Stomach (tissue), 9 donors: ENCODE data around the gene DDX6. TPM values are rescaled to one million over a fixed set of nuclear protein-coding genes. Genes with fewer than 3 reads are reported as not detected.
"Not testable (repeated sequence)": the region's sequence is repeated elsewhere in the genome, so short reads cannot be mapped to it uniquely, and the experiment has no call there.

Experiments
- DNase-seq, 2 donors: peaks; one replicate each; pipeline versions ENCODE4 v3.0.0 to v3.0.0-alpha.2; 2013 to 2019
- H3K27ac ChIP-seq, 5 donors: fragments of 200-600 bp in 4 of 5; sonication (generic) in 4 of 5; one replicate each; pipeline ENCODE4 v1.5.1; 2013 to 2019; ENCODE audit warnings: mild to moderate bottlenecking in 1 of 5, moderate library complexity in 1 of 5
- H3K27me3 ChIP-seq, 3 donors: fragments of 200-600 bp; sonication (generic); one replicate each; pipeline ENCODE4 v1.5.1; 2017 to 2019; ENCODE audit warnings: mixed run types in 1 of 3
- H3K36me3 ChIP-seq, 4 donors: fragments of 200-600 bp; sonication (generic); 1 replicate in 3 of 4; 2 replicates in 1 of 4; pipeline ENCODE4 v1.5.1; 2016 to 2019
- H3K4me1 ChIP-seq, 4 donors: fragments of 200-600 bp; sonication (generic); one replicate each; pipeline ENCODE4 v1.5.1; 2016 to 2019
- H3K4me3 ChIP-seq, 4 donors: fragments of 200-600 bp; sonication (generic) in 3 of 4; one replicate each; pipeline ENCODE4 v1.5.1; 2016 to 2019; ENCODE audit warnings: mild to moderate bottlenecking in 1 of 4
- H3K9me3 ChIP-seq, 4 donors: fragments of 200-600 bp; sonication (generic); one replicate each; pipeline ENCODE4 v1.5.1; 2016 to 2019
- EP300 ChIP-seq: sonication (generic); formaldehyde crosslinking; IDR thresholded peaks from one replicate; pipeline ENCODE4 v1.6.1; 2017; ENCODE audit warnings: antibody characterized with exemption
- POLR2A ChIP-seq, 4 donors: fragments of 450-650 bp; IDR thresholded peaks; one replicate each; pipeline ENCODE4 v1.6.1; 2016; ENCODE audit warnings: antibody characterized with exemption in 4 of 4, control low read depth in 2 of 4, mild to moderate bottlenecking in 1 of 4, moderate library complexity in 1 of 4
- POLR2AphosphoS5 ChIP-seq, 3 donors: sonication (generic); formaldehyde crosslinking; IDR thresholded peaks; one replicate each; pipeline ENCODE4 v1.6.1; 2016; ENCODE audit warnings: antibody characterized with exemption in 3 of 3
- WGBS, 5 donors: extraction: QIAGEN DNeasy Blood & Tissue Kit in 3 of 5; methylation state at CpG; one replicate each; pipeline versions ENCODE4 v1.1.5 to v1.1.7; 2013 to 2018; 5-methylcytosine and 5-hydroxymethylcytosine counted together
- intact Hi-C: fragments of 100-400 bp; cut with DNase I; formaldehyde crosslinking; loops from one replicate; pipeline ENCODE4 v1.15.1; 2023; ENCODE audit warnings: low total_unique reads
- polyA plus RNA-seq, 3 donors: library from polyadenylated mRNA; stranded (reverse); fragments of 200-250 nt; gene quantifications; one replicate each; pipeline ENCODE4 v1.2.3, GENCODE V29; 2013
- total RNA-seq, 5 donors: library from RNA; depleted of rRNA; stranded (reverse); fragments of >200 nt; gene quantifications; one replicate each; pipeline versions ENCODE4 v1.1.0 to v1.2.3, GENCODE V29; 2014 to 2016
- TF ChIP-seq, protein P1 (sequence below), 7 experiments: fragments of 450-650 bp in 4 of 7; fragments of 200-600 bp in 3 of 7; sonication (generic) in 3 of 7; IDR thresholded peaks; one replicate each; pipeline ENCODE4 v1.5.1; 2016 to 2019; ENCODE audit warnings: antibody characterized with exemption in 7 of 7, control low read depth in 2 of 7, mild to moderate bottlenecking in 1 of 7
- donor health status: healthy with polysubstance abuse.
- donor health status: Bipolar disorder and iron deficiency.
- donor health status: healthy.

DDX6 gene
- total and polyA plus RNA-seq, 8 donors: 17.1 to 203 (median 25.0) TPM

- H3K27me3 ChIP-seq, H3K9me3 ChIP-seq, DNase-seq, intact Hi-C loops, H3K4me3 ChIP-seq, H3K36me3 ChIP-seq, H3K27ac ChIP-seq: not testable (repeated sequence)
- WGBS, 5 donors: 55 to 85% (median 81%) methylated on average over 8 to 13 of the region's 13 CpGs
- H3K4me1 ChIP-seq: peaks cover 0 to 10% (median 8%) of the 10 kb centered on the region in 4 donors
These were observed 70.9 kb downstream of the DDX6 start for GRCh38 chr11:118720078-118720477.

DNA sequence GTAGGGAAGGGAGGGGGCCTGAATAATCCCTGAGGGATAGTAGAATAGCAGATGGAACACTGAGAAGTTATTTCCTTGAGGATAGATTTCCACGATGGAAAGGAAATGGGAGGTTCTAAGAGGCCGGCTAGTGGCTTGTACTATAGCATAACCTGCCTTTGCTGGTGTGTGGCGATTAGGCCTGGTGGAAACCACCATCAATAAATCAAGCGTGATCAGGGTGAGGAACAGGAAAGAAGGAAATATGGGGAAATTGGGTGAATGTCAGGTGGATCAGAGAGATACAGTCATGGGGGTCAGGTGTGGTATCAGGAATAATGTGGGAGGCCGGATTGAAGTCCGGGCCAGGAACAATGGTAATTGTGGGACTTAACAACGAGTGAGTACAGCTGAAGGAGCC, 72.4 kb downstream of the DDX6 start:
- H3K27me3 ChIP-seq, H3K36me3 ChIP-seq, H3K4me3 ChIP-seq, intact Hi-C loops, H3K27ac ChIP-seq, DNase-seq, H3K9me3 ChIP-seq: not testable (repeated sequence)
- 72 to 82% (median 75%) methylated on average over 7 of the region's 7 CpGs for WGBS, 5 donors
- peaks cover 0 to 12% (median 8%) of the 10 kb centered on the region in 4 donors for H3K4me1 ChIP-seq

DNA sequence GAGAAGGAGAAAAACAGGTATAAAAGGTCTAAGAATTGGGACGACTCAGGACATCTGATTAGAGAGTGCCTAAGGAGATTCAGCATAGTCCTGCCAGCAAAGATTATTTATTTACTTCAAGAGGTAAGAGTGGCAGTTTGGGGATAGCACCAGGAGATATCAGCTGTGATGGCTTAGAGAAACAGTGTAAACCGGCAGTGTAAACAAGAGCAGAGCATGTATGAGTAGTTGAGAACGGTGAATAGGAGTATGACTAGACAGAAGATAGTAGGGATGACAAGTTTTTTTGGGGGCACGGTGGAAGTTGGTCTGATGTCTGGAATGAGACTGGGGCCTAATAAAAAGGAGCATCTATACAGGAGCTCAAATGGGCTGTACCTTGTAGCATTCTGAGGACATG, 73.2 kb downstream of the DDX6 start:
- H3K27me3 ChIP-seq, H3K27ac ChIP-seq, H3K9me3 ChIP-seq, H3K4me3 ChIP-seq, DNase-seq, intact Hi-C loops, H3K36me3 ChIP-seq: not testable (repeated sequence)
- H3K4me1 ChIP-seq: peaks cover 0 to 12% (median 8%) of the 10 kb centered on the region in 4 donors
- WGBS, 5 donors: 62 to 79% (median 77%) methylated on average over 3 to 4 of the region's 4 CpGs

DNA sequence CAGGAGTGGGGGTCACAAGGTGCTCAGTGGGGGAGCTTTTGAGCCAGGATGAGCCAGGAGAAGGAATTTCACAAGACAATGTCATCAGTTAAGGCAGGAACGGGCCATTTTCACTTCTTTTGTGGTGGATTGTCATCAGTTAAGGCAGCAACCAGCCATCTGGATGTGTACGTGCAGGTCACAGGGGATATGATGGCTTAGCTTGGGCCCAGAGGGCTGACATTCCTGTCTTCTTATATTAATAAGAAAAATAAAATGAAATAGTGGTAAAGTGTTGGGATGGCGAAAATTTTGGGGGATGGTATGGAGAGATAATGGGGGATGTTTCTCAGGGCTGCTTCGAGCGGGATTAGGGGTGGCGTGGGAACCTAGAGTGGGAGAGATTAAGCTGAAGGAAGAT, 73.7 kb downstream of the DDX6 start:
- peaks cover 0 to 12% (median 8%) of the 10 kb centered on the region in 4 donors for H3K4me1 ChIP-seq
- H3K27me3 ChIP-seq, intact Hi-C loops, H3K36me3 ChIP-seq, DNase-seq, H3K27ac ChIP-seq, H3K4me3 ChIP-seq, H3K9me3 ChIP-seq: not testable (repeated sequence)
- WGBS, 5 donors: 92 to 95% (median 94%) methylated on average over 6 of the region's 6 CpGs

DNA sequence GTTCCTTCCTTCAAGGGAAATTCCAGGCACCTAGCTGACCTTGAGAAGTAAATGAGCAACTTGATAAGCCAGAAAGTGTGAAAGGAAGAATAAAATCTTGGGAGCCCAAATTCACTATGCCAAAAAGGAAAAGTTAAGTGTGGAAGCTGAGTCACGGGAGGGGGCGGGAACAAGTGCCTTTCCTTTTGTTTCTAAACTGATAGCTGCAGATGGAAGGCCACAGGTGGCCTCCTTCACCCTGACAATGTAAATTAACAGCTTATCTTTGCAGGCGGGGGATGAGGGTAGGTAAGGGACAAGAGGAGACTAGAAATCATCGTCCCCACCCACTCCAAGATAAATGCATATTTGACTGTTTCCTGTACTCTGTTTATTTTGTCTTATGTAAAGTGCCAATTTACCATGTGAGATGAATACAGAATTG, 75.1 kb downstream of the DDX6 start:
- peaks cover 0 to 12% (median 8%) of the 10 kb centered on the region in 4 donors for H3K4me1 ChIP-seq
- TF ChIP-seq EP300 (no peak), POLR2A (IDR thresholded peaks at IDR 0.05) (no peak), POLR2AphosphoS5 (IDR thresholded peaks at IDR 0.05) (no peak)
- TF ChIP-seq, protein P1, sequence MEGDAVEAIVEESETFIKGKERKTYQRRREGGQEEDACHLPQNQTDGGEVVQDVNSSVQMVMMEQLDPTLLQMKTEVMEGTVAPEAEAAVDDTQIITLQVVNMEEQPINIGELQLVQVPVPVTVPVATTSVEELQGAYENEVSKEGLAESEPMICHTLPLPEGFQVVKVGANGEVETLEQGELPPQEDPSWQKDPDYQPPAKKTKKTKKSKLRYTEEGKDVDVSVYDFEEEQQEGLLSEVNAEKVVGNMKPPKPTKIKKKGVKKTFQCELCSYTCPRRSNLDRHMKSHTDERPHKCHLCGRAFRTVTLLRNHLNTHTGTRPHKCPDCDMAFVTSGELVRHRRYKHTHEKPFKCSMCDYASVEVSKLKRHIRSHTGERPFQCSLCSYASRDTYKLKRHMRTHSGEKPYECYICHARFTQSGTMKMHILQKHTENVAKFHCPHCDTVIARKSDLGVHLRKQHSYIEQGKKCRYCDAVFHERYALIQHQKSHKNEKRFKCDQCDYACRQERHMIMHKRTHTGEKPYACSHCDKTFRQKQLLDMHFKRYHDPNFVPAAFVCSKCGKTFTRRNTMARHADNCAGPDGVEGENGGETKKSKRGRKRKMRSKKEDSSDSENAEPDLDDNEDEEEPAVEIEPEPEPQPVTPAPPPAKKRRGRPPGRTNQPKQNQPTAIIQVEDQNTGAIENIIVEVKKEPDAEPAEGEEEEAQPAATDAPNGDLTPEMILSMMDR (IDR thresholded peaks at IDR 0.05): no peak
- H3K9me3 ChIP-seq: no peaks in the 10 kb centered on the region
- peak overlapping the region in 3 of 5 donors; percentile 33 to 56 (median 34) for H3K27ac ChIP-seq
- no peaks in the 10 kb centered on the region for H3K36me3 ChIP-seq
- intact Hi-C loops: no loop called here
- peak in 1 of 2 donors; percentile 40 for DNase-seq
- 26 to 36% (median 27%) methylated on average over 4 of the region's 4 CpGs for WGBS, 5 donors
- H3K4me3 ChIP-seq: no peak overlapping the region
- no peaks in the 10 kb centered on the region for H3K27me3 ChIP-seq

GRCh38 chr11:118715245-118715831, 75.6 kb downstream of the DDX6 start:
- TF ChIP-seq POLR2AphosphoS5 (IDR thresholded peaks at IDR 0.05): no peak
- no peak for TF ChIP-seq POLR2A (IDR thresholded peaks at IDR 0.05)
- TF ChIP-seq, protein P1 (IDR thresholded peaks at IDR 0.05): no peak
- TF ChIP-seq EP300: no peak
- no peaks in the 10 kb centered on the region for H3K36me3 ChIP-seq
- 65 to 81% (median 71%) methylated on average over 5 of the region's 5 CpGs for WGBS, 5 donors
- intact Hi-C loops: no loop called here
- no peak for DNase-seq
- no peaks in the 10 kb centered on the region for H3K9me3 ChIP-seq
- H3K4me3 ChIP-seq: no peak overlapping the region
- H3K27ac ChIP-seq: peak overlapping the region in 3 of 5 donors; percentile 33 to 56 (median 34)
- peaks cover 0 to 12% (median 8%) of the 10 kb centered on the region in 4 donors for H3K4me1 ChIP-seq
- no peaks in the 10 kb centered on the region for H3K27me3 ChIP-seq
